ENCODE data around the gene PPP1R7. TPM values are rescaled to one million over a fixed set of nuclear protein-coding genes. Genes with fewer than 3 reads are reported as not detected.

Gene PPP1R7
- total and polyA plus RNA-seq, 4 donors, result 18.0 to 45.8 (median 29.0) TPM

DNA sequence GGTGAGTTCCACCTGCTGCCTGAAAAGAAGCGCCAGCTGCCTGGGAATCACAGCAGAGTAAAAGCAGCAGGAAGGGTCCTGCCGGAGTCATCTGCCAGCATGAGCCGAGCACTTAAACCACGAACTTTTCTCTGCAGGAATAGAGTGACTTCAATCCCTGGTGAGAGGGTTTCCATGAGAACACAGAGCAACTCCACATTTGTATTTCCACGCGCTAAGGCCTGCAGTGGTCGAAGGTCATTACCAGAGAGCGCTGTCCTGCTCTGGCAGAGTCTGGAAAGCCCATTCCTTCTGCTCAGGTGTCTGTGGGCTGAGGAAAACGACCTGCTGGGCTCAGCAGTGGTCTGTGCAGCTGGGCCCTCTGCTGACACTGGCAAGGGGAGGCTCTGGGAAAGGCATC, 7.7 kb upstream of the PPP1R7 start:
- Histone ChIP-seq H3K9me3 (ENCODE audit: control insufficient read depth in 4 of 4, low read length in 3 of 4) (no peaks in the 10 kb centered on the region), H3K36me3 (ENCODE audit: control insufficient read depth in 4 of 4, insufficient read depth in 3 of 4, low read depth in 1 of 4, low read length in 3 of 4) (peaks cover 0 to 4% (median 0%) of the 10 kb centered on the region in 4 donors), H3K27me3 (ENCODE audit: control insufficient read depth in 4 of 4, insufficient read depth in 4 of 4, low read length in 3 of 4) (no peaks in the 10 kb centered on the region), H3K4me3 (ENCODE audit: low read depth in 1 of 3, low read length in 3 of 3) (no peak overlapping the region), H3K9ac (ENCODE audit: low read depth in 1 of 2, low read length in 2 of 2) (no peak overlapping the region), H3K27ac (ENCODE audit: low read depth in 1 of 2, low read length in 2 of 2) (no peak overlapping the region), H3K4me1 (ENCODE audit: control insufficient read depth in 4 of 4, insufficient read depth in 4 of 4, low read length in 3 of 4) (no peaks in the 10 kb centered on the region)
- no peak for DNase-seq (ENCODE audit: low spot score)
- WGBS, result 88% methylated on average over 9 of the region's 9 CpGs
- TF ChIP-seq HNF4G (IDR thresholded peaks at IDR 0.05) (no peak), JUND (IDR thresholded peaks at IDR 0.05) (no peak), FOXA1 (IDR thresholded peaks at IDR 0.05) (no peak)

- Histone ChIP-seq H3K36me3 (ENCODE audit: control insufficient read depth in 4 of 4, insufficient read depth in 3 of 4, low read depth in 1 of 4, low read length in 3 of 4) (no peaks in the 10 kb centered on the region), H3K4me1 (ENCODE audit: control insufficient read depth in 4 of 4, insufficient read depth in 4 of 4, low read length in 3 of 4) (peaks cover 3 to 24% (median 18%) of the 10 kb centered on the region in 4 donors), H3K27ac (ENCODE audit: low read depth in 1 of 2, low read length in 2 of 2) (no peak overlapping the region), H3K9ac (ENCODE audit: low read depth in 1 of 2, low read length in 2 of 2) (no peak overlapping the region), H3K27me3 (ENCODE audit: control insufficient read depth in 4 of 4, insufficient read depth in 4 of 4, low read length in 3 of 4) (no peaks in the 10 kb centered on the region), H3K4me3 (ENCODE audit: low read depth in 1 of 3, low read length in 3 of 3) (no peak overlapping the region), H3K9me3 (ENCODE audit: control insufficient read depth in 4 of 4, low read length in 3 of 4) (no peaks in the 10 kb centered on the region)
- 90% methylated on average over 4 of the region's 4 CpGs for WGBS
- DNase-seq (ENCODE audit: low spot score), result no peak
- TF ChIP-seq TAF1 (conservative IDR thresholded peaks at IDR 0.05), result no peak
- TF ChIP-seq JUND (IDR thresholded peaks at IDR 0.05), result no peak
- no peak for TF ChIP-seq SP1 (IDR thresholded peaks at IDR 0.05)
- no peak for TF ChIP-seq RAD21 (IDR thresholded peaks at IDR 0.05)
- TF ChIP-seq HNF4G (IDR thresholded peaks at IDR 0.05), result no peak
- TF ChIP-seq FOXA1 (IDR thresholded peaks at IDR 0.05), result no peak
- no peak for TF ChIP-seq GABPA (IDR thresholded peaks at IDR 0.05 in 1 of 2, conservative IDR thresholded peaks at IDR 0.05 in 1 of 2)
- no peak for TF ChIP-seq FOXA2 (IDR thresholded peaks at IDR 0.05)
- no peak for TF ChIP-seq ATF3 (IDR thresholded peaks at IDR 0.05)
- no peak for TF ChIP-seq YY1 (IDR thresholded peaks at IDR 0.05)
- no peak for TF ChIP-seq REST (IDR thresholded peaks at IDR 0.05)
- TF ChIP-seq, protein P1, sequence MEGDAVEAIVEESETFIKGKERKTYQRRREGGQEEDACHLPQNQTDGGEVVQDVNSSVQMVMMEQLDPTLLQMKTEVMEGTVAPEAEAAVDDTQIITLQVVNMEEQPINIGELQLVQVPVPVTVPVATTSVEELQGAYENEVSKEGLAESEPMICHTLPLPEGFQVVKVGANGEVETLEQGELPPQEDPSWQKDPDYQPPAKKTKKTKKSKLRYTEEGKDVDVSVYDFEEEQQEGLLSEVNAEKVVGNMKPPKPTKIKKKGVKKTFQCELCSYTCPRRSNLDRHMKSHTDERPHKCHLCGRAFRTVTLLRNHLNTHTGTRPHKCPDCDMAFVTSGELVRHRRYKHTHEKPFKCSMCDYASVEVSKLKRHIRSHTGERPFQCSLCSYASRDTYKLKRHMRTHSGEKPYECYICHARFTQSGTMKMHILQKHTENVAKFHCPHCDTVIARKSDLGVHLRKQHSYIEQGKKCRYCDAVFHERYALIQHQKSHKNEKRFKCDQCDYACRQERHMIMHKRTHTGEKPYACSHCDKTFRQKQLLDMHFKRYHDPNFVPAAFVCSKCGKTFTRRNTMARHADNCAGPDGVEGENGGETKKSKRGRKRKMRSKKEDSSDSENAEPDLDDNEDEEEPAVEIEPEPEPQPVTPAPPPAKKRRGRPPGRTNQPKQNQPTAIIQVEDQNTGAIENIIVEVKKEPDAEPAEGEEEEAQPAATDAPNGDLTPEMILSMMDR (IDR thresholded peaks at IDR 0.05; ENCODE audit: low read depth, low read length, missing input control), result no peak
- no peak for TF ChIP-seq MAX (IDR thresholded peaks at IDR 0.05)
- no peak for TF ChIP-seq RXRA (IDR thresholded peaks at IDR 0.05)
Measured at GRCh38 chr2:241146286-241146685, 4.0 kb upstream of the PPP1R7 start.

Data from liver (tissue), 9 donors.